ENCODE results near the gene DIPK1A.

DIPK1A gene

GRCh38 chr1:92934395-92935378 is 26.6 kb downstream of the DIPK1A start (continued):
- TF ChIP-seq ZNF280D (tag by site-specific recombination; IDR thresholded peaks at IDR 0.05), result no peak
- TF ChIP-seq ZNF26 (tag by site-specific recombination; IDR thresholded peaks at IDR 0.05), result no peak
- no peak for TF ChIP-seq IKZF3 (tag by site-specific recombination; IDR thresholded peaks at IDR 0.05)
- TF ChIP-seq ZNF658 (tag by site-specific recombination; IDR thresholded peaks at IDR 0.05), result no peak
- no peak for TF ChIP-seq MYNN (tag by site-specific recombination; IDR thresholded peaks at IDR 0.05; ENCODE audit: borderline replicate concordance)
- TF ChIP-seq ZNF155 (tag by site-specific recombination; IDR thresholded peaks at IDR 0.05), result no peak
- TF ChIP-seq ZNF24 (tag by site-specific recombination; IDR thresholded peaks at IDR 0.05), result no peak
- TF ChIP-seq SCRT2 (tag by site-specific recombination; IDR thresholded peaks at IDR 0.05), result peak; percentile 44; the same call in 1 of the 2 replicates
- no peak for TF ChIP-seq ZNF18 (tag by site-specific recombination; IDR thresholded peaks at IDR 0.05)
- TF ChIP-seq ELK4 (IDR thresholded peaks at IDR 0.05; ENCODE audit: borderline replicate concordance, low read depth, low read length), result no peak
- peak; percentile 88 for TF ChIP-seq ZNF664 (tag by site-specific recombination; IDR thresholded peaks at IDR 0.05)
- TF ChIP-seq ZNF785 (tag by site-specific recombination; IDR thresholded peaks at IDR 0.05), result no peak
- TF ChIP-seq ZNF488 (tag by site-specific recombination; IDR thresholded peaks at IDR 0.05), result no peak
- no peak for TF ChIP-seq ZNF624 (tag by site-specific recombination; IDR thresholded peaks at IDR 0.05)
- TF ChIP-seq ZNF23 (tag by site-specific recombination; IDR thresholded peaks at IDR 0.05; ENCODE audit: borderline replicate concordance), result no peak
- TF ChIP-seq ZNF223 (tag by site-specific recombination; IDR thresholded peaks at IDR 0.05), result no peak
- peak; percentile 42; the same call in 1 of the 2 replicates for TF ChIP-seq ZNF596 (tag by site-specific recombination; IDR thresholded peaks at IDR 0.05)
- no peak for TF ChIP-seq CTCF (tag by site-specific recombination; IDR thresholded peaks at IDR 0.05)
- no peak for TF ChIP-seq ZBTB26 (tag by site-specific recombination; optimal IDR thresholded peaks at IDR 0.05)
- TF ChIP-seq ZNF280C (tag by site-specific recombination; IDR thresholded peaks at IDR 0.05), result no peak
- TF ChIP-seq ZNF639 (tag by site-specific recombination; IDR thresholded peaks at IDR 0.05), result 0 out of 2 replicates have a peak, but pooled peaks have one; percentile 59
- TF ChIP-seq ZNF555 (tag by site-specific recombination; conservative IDR thresholded peaks at IDR 0.05), result no peak

Measured in HEK293 (cell line).